Stimulated activated CD8-positive, alpha-beta memory T cell treated with anti-CD3 and anti-CD28 coated beads, Interleukin-15, amount 100 ng/mL, for 1 hour (primary cell): Measurements from ENCODE around the gene CACNA1F.
"Not testable (repeated sequence)": the region's sequence is repeated elsewhere in the genome, so short reads cannot be mapped to it uniquely, and the experiment has no call there.

Experiments used
- DNase-seq: peaks from one replicate; pipeline ENCODE4 v3.0.0-alpha.2; 2020; ENCODE audit warnings: low read depth

CACNA1F gene

DNA sequence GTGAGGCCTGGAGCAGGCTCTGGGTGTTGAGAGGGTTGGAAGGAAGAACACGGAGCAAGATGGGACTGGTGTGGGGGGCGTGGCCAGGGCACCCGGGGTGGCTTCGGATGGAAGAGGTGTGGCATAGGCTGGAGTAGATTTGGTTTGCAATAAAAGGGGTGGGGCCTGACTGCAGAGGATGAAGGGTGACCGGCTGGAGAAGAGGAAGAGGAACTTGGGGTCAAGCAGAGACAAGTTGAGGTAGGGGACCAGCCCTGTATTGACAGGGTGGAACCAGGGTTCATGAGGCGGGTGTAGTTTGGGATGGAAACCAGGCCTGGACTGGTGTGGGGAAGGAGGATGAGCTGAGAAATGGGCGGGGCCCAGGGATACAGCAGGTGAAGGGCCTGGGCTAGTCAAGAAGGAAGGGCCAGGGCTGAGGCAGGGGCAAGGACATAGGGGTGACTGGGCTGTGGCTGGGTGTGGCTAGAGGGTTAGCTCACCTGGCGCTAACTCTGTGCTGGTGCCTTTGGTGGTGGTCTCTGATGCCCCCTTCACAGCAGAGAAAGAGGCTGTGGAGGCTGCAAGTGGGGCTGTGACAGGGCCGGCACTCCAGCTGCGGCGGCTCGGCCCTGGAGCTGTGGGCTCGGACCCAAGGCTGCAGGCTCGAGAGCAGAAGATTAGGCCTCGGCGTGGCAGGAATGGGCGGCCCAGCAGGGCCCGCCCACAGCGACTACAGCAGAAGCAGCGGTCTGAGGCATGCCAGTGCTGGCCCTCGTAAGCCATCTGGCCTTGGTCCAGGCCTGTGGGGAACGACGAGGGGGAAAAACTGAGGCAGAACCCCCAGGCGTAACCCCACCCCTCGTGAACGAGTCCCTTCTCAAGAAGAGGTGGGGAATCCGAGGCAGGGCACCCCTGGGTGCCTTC, 56.5 kb downstream of the CACNA1F start:
- DNase-seq: no peak

DNA sequence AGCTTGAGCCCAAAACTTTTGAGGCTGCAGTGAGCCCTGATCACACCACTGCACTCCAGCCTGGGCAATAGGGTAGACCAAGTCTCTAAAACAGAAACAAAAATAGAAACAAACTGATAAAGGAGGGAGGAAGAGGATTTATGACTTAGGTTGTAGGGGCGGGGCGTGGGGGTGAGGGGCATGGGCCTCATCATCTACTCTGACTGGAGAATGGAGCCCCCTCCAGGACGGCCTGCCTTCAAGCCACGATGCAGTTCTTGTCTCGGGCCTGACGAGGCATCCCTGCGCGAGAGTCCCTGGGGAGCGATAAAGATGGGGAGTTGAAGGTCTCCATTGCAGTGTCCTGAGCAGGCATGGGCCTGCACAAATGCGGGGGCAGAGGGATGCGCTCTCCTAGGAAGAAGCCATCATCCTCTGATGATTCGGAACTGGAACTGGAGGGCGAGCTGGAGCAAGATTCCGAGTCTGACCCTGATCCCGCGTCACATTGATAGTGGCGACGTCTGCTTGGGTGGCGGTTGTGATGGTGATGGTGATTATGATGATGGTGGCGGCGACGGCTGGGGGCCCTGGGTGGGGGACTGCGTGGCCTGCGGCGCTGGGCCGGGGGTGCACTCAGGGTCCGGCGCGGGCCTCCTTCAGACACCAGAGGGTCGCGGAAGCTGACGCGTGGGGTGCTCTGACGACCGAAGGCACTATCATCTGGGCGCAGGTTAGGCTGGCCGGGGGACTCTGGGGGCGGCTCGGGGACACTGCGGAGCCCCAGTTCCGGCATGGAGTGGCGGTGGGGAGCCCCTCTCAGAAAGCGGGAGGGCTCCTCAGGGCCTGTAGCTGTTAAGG, 57.5 kb downstream of the CACNA1F start:
- no peak for DNase-seq

DNA sequence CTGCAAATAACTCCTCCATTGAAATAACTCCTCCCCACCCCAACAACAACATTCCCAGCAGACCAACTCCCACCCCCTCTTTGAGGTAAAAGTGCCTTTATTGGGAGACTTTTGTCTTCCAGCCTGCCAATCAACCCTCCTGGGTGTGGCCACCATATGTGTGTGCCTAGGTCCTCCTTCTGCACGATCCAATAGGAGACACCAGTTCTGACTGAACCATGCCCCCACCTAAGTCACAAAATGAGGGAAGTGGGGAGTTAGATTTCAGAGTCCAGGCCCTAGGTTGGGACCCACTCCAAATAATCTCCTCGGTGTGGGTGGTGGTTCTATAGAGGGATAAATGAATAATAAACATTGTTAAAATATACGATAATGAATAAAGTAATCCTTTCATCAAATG, 58.4 kb downstream of the CACNA1F start:
- DNase-seq: no peak

- not testable (repeated sequence) for DNase-seq
Observed at GRCh38 chrX:49173544-49173943, 59.6 kb downstream of the CACNA1F start.

DNA sequence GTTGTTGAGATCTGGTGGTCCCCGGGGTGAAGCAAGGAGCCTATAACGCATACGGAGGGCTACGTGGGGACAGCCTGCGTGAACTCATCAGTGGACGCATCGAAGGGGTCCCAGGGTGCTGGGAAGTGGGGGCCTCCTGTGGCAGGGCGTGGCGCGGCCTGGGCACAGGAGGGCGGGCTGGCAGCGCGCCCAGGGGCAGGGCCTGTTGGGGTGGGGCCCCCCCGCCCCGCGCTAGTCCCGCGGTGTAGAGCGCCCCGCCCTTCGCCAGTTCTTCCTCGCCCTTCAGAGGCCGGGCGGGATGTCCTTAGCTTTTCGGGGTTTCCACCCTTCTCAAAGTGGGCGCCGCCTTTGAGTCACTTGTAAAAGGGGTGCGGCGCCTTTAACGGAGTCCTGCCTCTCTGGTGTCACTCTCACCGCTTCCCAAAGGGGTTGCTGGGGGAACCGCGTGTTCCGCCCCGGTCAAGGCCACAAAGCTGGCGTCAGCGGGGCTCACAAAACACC, 60.8 kb downstream of the CACNA1F start:
- DNase-seq: no peak

GRCh38 chrX:49171752-49172279, 61.3 kb downstream of the CACNA1F start, which contains the start of gene PLP2:
Gene PLP2 (plus strand): TSS chrX:49171898. CDS start chrX:49172001, 103 bp downstream.
- peak; percentile 49 for DNase-seq

DNA sequence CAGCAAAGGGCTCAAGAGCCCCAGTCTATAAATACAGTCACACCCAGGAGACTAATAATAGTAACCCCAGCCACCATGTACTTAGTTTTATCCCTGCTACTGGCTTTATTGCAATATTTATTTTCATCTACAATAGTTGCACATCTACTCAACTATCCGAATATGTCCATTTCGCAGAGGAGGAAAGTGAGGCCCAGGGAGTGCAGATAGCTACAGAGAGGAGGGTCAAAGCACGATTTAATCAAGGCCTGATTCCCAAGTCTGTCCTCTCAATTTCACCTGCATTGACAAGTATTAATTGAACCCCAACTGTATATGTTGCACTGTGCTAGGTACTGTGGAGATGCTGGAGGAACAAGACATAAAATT, 65.4 kb downstream of the CACNA1F start:
- DNase-seq: no peak

DNA sequence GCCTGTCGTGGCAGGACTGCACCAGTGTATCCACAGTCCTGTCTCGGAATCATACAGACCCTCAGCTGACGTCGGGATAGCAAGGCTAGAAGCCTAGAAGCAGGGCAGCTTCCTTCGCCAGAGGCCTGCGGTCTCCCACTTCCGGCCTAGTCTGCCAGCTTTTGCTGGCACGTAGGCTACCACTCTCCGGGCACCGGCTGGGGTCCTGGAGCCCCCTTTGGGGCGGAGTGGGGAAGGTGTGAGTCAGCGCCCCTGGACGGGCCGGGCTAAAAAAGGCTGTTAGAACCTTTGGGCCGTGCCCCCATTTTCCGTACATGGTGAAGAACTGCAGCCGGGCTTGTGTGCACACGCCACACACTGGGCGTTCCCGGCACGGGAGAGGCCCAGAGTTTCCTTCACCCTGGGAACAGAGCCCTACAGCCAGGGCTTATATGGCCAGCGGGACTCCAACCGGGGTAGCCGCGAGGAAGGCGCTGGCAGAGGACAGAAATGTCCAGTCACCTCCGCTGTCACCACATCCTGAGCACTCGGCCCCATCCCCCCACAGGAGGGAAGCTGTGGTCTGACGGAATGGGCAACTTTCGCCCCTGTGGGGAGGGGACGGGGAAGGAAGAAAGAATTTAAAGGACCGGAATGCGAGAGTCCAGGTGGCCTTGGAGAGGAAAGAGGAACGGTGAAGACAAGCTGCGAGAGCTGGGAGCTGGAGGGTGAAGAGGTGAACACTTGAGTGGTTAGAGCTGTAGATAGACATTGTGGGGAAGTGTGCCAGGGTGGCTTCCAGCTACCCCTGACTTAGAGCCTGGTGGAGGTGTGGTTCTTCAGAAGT, 66.0 kb downstream of the CACNA1F start:
- DNase-seq: no peak

DNA sequence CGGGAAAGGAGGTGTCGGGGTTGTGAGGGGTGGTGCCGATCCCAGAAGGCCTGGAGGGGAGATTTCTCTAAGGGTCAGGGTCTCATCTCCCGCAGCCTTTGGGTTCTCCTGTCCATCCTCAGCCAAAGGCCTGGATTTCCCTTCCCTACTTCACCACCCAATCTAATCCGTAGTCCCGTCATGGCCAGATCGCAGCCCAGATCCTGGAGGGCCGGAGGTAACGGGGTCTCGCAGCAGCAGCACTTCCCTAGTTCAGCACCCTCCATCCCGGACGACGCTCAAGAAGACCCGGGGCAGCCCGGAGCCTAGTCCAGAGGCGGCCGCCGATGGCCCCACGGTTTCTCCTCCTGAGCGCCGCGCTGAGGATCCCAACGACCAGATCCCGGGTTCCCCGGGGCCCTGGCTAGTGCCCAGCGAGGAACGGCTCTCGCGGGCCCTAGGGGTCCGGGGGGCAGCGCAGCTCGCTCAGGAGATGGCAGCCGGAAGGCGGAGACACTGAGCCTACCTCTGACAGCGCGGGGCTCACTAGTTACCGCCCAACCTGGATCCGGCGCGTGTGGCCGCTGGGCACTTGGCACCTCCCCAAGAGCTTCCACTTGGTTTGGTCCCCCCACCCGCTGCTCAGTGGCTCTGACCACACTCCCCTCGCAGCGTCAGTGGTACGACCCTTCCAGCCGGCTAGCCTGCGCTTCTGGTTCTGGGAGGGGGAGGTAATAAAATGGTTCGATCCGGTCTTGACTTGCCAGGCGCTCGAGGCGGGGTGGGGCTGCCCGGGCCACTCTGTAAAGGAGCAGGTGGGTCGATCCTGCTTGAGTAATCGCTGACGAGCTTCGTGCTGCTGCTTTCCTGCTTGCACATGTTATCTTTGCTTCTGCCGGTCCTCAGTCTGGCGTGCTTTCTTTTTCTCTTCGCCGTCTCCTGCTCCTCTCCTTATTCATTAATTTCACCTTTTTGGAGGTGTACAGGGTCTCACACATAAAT, 66.9 kb downstream of the CACNA1F start:
- DNase-seq: no peak

DNA sequence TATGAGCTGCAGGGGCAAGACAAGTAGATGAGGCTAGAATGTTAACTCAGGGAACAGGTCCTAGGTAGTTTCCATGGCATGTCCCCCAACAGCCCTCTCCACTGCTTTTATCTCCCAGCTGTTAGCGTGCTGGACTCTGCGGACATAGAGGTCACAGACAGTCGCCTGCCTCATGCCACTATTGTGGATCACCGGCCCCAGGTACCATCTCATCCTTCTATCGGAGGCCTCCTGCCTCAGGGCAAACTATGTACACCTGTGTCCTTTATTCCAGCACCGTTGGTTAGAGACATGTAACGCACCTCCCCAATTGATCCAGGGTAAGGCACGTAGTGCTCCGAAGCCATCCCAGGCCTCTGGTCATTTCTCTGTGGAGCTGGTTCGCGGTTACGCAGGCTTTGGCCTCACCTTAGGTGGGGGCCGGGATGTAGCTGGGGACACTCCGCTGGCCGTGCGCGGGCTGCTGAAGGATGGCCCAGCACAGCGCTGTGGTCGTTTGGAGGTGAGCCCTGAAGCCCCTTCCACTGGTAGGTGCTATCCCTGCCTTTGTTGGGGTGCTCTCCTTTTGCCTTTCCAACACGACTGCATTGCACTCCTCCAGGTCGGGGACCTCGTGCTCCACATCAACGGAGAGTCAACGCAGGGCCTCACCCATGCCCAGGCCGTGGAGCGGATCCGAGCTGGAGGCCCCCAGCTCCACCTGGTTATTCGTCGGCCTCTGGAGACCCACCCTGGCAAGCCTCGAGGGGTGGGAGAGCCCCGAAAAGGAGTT, 68.4 kb downstream of the CACNA1F start:
- no peak for DNase-seq

GRCh38 chrX:49163555-49164419, 69.4 kb downstream of the CACNA1F start:
- DNase-seq: peak; percentile 55

GRCh38 chrX:49162620-49163019, 70.5 kb downstream of the CACNA1F start, which contains the start of gene MAGIX:
Gene MAGIX (plus strand): TSS chrX:49162758. CDS start chrX:49162890, 132 bp downstream.
- DNase-seq: no peak

GRCh38 chrX:49161632-49162031, 71.5 kb downstream of the CACNA1F start:
- no peak for DNase-seq

DNA sequence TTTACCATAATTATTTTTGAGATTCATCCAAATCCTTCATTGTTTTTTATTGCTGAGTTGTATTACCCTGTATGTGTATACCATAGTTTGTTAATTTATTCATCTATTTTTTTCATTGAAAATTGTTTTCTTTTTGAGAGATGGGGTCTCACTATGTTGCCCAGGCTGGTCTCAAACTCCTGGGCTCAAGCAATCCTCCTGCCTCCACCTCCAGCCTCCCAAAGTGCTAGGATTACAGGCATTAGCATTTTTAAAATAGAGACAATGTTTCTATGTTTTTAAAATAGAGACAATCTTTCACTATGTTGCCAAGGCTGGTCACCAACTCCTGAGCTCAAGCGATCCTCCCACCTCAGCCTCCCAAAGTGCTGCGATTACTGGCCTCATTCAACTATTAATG, 72.2 kb downstream of the CACNA1F start:
- no peak for DNase-seq

- DNase-seq: no peak
Observed at GRCh38 chrX:49157194-49157593, 75.9 kb downstream of the CACNA1F start.

GRCh38 chrX:49155900-49156837, 77.0 kb downstream of the CACNA1F start:
- DNase-seq: peak; percentile 63

GRCh38 chrX:49155243-49155899, 77.8 kb downstream of the CACNA1F start:
- DNase-seq: no peak
